GM23248 (cell line): ENCODE measurements around the gene PRICKLE2.

Experiments used
- EZH2 ChIP-seq: fragments of 200-600 bp; sonication (generic); IDR thresholded peaks from 2 replicates; pipeline ENCODE4 v1.6.1; 2018; ENCODE audit warnings: antibody characterized with exemption, mild to moderate bottlenecking; ENCODE audit not compliant: insufficient read depth, poor library complexity, severe bottlenecking
- EZH2phosphoT487 ChIP-seq: fragments of 200-600 bp; sonication (generic); IDR thresholded peaks from 2 replicates; pipeline ENCODE4 v1.6.1; 2018; ENCODE audit warnings: antibody characterized with exemption, moderate library complexity, mild to moderate bottlenecking, low read depth; ENCODE audit not compliant: insufficient read depth

DNA sequence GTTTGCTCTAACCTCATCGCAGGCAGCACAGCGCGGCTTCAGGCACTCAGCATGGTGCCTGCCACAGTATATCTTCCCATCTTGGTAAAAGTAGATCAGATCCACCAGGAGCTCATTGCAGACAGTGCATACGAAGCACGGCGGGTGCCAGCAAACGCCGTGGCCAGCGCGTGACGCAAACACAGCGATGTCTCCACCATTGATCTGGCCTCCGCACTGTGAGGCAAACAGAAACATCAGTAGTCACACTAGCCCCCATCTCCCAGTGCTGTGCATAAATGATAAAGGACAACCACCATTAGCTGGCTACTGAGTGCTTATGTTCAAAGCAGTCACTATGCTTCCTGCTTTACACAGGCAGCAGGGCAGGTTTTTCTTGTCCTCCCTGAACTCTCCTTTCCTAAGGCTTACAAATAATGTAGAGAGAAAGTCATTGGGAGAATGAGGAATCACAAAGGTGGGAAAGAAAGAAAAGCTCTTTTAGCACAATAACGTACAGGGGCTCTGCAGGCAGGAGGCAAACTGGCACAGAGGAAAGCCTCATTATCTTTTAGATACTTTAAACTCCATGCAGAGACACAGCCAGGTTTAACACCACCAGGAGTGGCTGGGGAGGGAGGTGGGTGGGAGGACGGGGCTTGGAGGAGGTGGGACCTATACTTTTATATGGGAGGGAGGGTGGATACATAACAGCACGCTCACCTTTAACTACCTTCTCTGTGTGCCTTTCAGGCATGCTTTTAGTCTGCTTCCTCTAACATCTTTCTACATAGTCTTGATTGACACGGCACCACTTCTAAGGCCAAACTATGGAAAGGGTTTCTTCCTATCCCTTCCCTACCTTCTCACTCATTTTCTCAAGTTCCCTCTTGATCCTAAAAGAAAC lies 67.9 kb downstream of the PRICKLE2 start:
- TF ChIP-seq EZH2phosphoT487 (no peak), EZH2 (no peak)
